Neuron (in vitro differentiated cells): ENCODE data around the gene NOS3.

Experiments
- H2AFZ ChIP-seq: one replicate; pipeline ENCODE4 v1.6.1; 2013; ENCODE audit warnings: low read depth, mild to moderate bottlenecking, inconsistent platforms, low read length, moderate library complexity
- H3K27me3 ChIP-seq: one replicate; pipeline ENCODE4 v1.6.1; 2013; ENCODE audit warnings: low read length; ENCODE audit not compliant: insufficient read depth
- H3K36me3 ChIP-seq: one replicate; pipeline ENCODE4 v1.6.1; 2013; ENCODE audit warnings: low read length; ENCODE audit not compliant: insufficient read depth
- H3K4me1 ChIP-seq: one replicate; pipeline ENCODE4 v1.6.1; 2013; ENCODE audit warnings: low read length; ENCODE audit not compliant: insufficient read depth
- H3K4me3 ChIP-seq: 2 replicates; pipeline ENCODE4 v1.5.1; 2013; ENCODE audit warnings: mild to moderate bottlenecking, low read length, moderate library complexity
- H3K9me3 ChIP-seq: one replicate; pipeline ENCODE4 v1.6.1; 2013; ENCODE audit warnings: low read length

Gene NOS3

GRCh38 chr7:150997817-150998216, 7.0 kb downstream of the NOS3 start:
- Histone ChIP-seq H3K4me1 (peaks cover 28% of the 10 kb centered on the region), H3K36me3 (no peaks in the 10 kb centered on the region), H3K9me3 (no peaks in the 10 kb centered on the region), H3K4me3 (no peak overlapping the region), H2AFZ (no peak overlapping the region), H3K27me3 (no peaks in the 10 kb centered on the region)

- no peaks in the 10 kb centered on the region for H3K36me3 ChIP-seq
- H3K4me1 ChIP-seq, result peaks cover 23% of the 10 kb centered on the region
- H3K4me3 ChIP-seq, result no peak overlapping the region
- no peak overlapping the region for H2AFZ ChIP-seq
- no peaks in the 10 kb centered on the region for H3K27me3 ChIP-seq
- H3K9me3 ChIP-seq, result no peaks in the 10 kb centered on the region
Observed at GRCh38 chr7:150998341-150998740, 7.5 kb downstream of the NOS3 start.

GRCh38 chr7:150999001-150999400, 8.2 kb downstream of the NOS3 start:
- H3K9me3 ChIP-seq, result no peaks in the 10 kb centered on the region
- H3K27me3 ChIP-seq, result no peaks in the 10 kb centered on the region
- H3K4me3 ChIP-seq, result no peak overlapping the region
- no peaks in the 10 kb centered on the region for H3K36me3 ChIP-seq
- H2AFZ ChIP-seq, result no peak overlapping the region
- peaks cover 16% of the 10 kb centered on the region for H3K4me1 ChIP-seq

DNA sequence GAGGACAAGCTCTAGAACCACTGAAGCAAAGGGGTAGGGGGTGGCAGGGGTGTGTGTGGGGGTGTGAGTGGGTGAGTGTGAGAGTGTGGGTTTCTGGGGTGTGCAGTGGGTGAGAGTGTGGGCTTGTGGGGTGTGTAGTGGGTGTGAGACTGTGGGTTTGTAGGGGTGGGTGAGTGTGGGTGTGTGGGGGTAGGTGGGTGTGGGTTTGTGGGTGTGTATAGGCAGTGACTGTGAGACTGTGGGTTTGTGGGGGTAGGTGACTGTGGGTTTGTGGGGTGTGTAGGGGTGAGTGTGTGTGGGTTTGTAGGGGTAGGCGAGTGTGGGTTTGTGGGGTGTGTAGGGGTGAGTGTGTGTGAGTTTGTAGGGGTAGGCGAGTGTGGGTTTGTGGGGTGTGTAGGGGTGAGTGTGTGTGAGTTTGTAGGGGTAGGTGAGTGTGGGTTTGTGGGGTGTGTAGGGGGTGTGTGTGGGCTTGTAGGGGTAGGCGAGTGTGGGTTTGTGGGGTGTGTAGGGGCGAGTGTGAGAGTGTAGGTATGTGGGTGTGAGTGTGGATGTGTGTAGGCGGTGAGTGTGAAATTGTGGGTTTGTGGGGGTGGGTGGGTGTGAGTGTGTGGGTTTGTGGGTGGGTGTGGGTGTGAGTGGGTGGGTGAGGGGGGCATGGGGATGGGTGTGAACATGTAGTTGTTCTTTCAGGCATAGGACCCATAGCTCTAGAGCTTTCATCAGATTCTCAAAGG, 8.8 kb downstream of the NOS3 start:
- no peak overlapping the region for H2AFZ ChIP-seq
- H3K4me3 ChIP-seq, result no peak overlapping the region
- no peaks in the 10 kb centered on the region for H3K27me3 ChIP-seq
- no peaks in the 10 kb centered on the region for H3K9me3 ChIP-seq
- no peaks in the 10 kb centered on the region for H3K36me3 ChIP-seq
- H3K4me1 ChIP-seq, result peaks cover 10% of the 10 kb centered on the region

DNA sequence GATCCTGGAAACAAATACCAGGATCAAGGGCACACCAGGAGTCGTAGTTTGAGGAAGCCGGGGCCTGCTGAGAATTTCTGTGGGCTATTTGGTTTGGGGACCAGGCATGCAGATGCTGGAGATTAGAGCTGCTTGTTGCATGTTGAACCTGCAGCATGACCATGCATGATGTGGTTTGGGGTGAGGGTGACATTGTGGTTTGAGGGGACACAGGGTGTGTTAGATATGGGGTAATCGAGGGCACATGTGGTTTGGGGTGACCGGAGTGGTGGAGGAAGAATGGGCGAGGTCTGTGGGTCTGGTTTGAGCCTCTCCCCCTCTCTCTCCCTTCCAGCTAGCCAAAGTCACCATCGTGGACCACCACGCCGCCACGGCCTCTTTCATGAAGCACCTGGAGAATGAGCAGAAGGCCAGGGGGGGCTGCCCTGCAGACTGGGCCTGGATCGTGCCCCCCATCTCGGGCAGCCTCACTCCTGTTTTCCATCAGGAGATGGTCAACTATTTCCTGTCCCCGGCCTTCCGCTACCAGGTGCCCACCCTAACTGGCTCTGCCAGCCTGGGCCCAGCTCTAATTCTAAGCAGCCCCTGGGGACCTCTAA, 10.2 kb downstream of the NOS3 start:
- Histone ChIP-seq H3K9me3 (no peaks in the 10 kb centered on the region), H3K4me3 (no peak overlapping the region), H3K36me3 (no peaks in the 10 kb centered on the region), H3K27me3 (no peaks in the 10 kb centered on the region), H3K4me1 (peaks cover 5% of the 10 kb centered on the region), H2AFZ (no peak overlapping the region)

DNA sequence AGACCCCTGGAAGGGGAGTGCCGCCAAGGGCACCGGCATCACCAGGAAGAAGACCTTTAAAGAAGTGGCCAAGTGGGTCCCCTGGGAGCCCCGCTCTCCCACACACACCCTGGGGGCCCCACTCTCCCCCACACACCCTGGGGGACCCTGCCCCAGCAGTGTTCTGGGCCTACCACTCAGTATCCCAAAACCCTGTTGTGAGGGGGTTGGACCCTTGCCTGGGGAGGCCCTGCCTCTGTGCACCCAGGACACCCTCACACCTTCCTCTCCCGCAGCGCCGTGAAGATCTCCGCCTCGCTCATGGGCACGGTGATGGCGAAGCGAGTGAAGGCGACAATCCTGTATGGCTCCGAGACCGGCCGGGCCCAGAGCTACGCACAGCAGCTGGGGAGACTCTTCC, 10.7 kb downstream of the NOS3 start:
- Histone ChIP-seq H3K4me3 (no peak overlapping the region), H3K9me3 (no peaks in the 10 kb centered on the region), H2AFZ (no peak overlapping the region), H3K4me1 (peaks cover 2% of the 10 kb centered on the region), H3K36me3 (no peaks in the 10 kb centered on the region), H3K27me3 (no peaks in the 10 kb centered on the region)

DNA sequence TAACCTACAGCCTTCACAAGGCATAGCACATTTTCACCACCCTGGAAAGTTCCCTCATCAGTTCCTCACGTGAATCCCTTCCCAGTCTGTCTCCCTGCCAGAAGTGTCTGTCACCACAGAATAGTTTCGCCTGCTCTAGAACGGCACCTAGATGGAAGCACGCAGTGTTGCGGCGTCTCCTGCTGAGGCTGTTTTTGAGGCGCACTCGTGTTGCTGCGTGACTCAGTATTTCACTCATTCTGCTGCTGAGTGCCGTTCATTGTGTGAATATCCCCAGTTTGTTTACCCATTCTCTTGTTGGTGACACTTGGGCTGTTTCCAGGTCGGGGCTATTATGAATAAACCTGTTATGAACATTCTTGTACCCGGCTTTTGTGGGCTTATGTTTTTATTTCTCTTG, 12.8 kb downstream of the NOS3 start:
- no peak overlapping the region for H3K4me3 ChIP-seq
- no peaks in the 10 kb centered on the region for H3K9me3 ChIP-seq
- H3K36me3 ChIP-seq, result no peaks in the 10 kb centered on the region

DNA sequence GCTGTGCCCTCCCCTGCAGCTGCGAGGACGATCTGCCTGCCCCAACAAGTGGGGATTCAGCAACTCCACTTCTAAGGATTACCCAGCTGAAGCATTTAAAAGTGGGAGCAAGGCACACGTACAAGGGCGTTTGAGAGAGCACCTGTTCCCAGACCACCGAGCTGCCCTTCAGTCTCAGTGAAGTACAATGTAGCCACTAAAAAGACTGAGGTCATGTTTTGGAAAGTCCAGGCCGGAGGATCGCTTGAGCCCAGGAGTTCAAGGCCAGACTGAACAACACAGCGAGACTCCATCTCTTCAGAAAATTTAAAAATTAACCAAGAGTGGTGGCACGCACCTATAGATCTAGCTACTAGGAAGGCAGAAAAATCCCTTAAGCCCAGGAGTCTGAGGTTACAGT, 14.7 kb downstream of the NOS3 start:
- H2AFZ ChIP-seq, result no peak overlapping the region
- H3K4me3 ChIP-seq, result no peak overlapping the region
- H3K4me1 ChIP-seq, result peaks cover 8% of the 10 kb centered on the region
- H3K9me3 ChIP-seq, result no peaks in the 10 kb centered on the region
- H3K36me3 ChIP-seq, result no peaks in the 10 kb centered on the region
- H3K27me3 ChIP-seq, result no peaks in the 10 kb centered on the region

More for the DNA sequence above, 12.8 kb downstream of the NOS3 start:
- Histone ChIP-seq H3K4me1 (no peaks in the 10 kb centered on the region), H3K27me3 (no peaks in the 10 kb centered on the region), H2AFZ (no peak overlapping the region)

DNA sequence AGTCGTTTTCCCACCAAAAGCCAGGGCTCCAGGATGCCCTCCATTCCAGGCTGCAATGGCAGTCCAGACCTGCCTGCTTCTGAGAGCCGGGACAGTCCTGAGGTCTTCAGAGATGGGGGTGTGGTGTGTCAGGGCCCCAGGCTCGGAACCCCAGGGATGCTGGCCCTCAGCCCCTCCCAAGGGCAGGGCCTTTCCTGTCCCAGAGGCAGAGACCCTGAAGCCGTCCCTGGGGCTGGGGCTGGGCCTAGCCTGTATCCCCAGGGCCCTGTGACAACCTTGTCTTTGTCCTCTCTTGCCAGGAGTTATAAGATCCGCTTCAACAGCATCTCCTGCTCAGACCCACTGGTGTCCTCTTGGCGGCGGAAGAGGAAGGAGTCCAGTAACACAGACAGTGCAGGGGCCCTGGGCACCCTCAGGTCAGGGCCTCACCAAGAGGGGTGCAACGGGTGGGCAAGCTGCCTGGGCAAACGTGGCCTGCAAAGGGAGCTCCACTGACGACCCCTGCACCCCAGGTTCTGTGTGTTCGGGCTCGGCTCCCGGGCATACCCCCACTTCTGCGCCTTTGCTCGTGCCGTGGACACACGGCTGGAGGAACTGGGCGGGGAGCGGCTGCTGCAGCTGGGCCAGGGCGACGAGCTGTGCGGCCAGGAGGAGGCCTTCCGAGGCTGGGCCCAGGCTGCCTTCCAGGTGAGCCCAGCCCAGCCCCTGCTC, 15.9 kb downstream of the NOS3 start:
- Histone ChIP-seq H3K27me3 (no peaks in the 10 kb centered on the region), H2AFZ (no peak overlapping the region), H3K36me3 (no peaks in the 10 kb centered on the region), H3K9me3 (no peaks in the 10 kb centered on the region), H3K4me1 (peaks cover 8% of the 10 kb centered on the region), H3K4me3 (no peak overlapping the region)

DNA sequence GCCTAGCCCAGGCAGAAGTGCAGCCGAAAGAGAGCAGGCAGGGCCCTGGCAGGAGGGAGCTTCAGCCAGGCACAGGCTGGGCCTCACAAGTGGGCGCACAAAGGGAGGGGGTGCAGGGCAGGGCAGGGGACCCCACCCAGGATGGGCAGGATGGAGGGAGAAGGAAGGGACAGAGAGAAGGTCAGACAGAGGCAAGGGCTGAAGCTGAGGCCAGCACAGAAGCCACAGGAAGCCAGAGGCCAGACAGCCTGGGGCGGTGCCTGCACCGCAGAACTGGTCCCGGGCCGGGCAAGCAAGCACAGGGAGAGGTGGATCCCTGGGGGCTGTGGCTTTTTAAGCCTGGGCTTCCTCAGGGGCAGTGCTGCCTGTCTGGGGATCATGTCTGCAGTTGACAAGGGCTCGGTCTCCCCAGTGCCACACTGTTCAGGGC, 16.7 kb downstream of the NOS3 start:
- Histone ChIP-seq H2AFZ (no peak overlapping the region), H3K4me3 (no peak overlapping the region)

GRCh38 chr7:151008143-151008510, 17.3 kb downstream of the NOS3 start:
- no peaks in the 10 kb centered on the region for H3K36me3 ChIP-seq
- no peak overlapping the region for H3K4me3 ChIP-seq
- peaks cover 8% of the 10 kb centered on the region for H3K4me1 ChIP-seq
- no peak overlapping the region for H2AFZ ChIP-seq
- H3K27me3 ChIP-seq, result no peaks in the 10 kb centered on the region
- H3K9me3 ChIP-seq, result no peaks in the 10 kb centered on the region

More for the DNA sequence above, 16.7 kb downstream of the NOS3 start:
- H3K36me3 ChIP-seq, result no peaks in the 10 kb centered on the region
- peaks cover 8% of the 10 kb centered on the region for H3K4me1 ChIP-seq
- no peaks in the 10 kb centered on the region for H3K9me3 ChIP-seq
- no peaks in the 10 kb centered on the region for H3K27me3 ChIP-seq

DNA sequence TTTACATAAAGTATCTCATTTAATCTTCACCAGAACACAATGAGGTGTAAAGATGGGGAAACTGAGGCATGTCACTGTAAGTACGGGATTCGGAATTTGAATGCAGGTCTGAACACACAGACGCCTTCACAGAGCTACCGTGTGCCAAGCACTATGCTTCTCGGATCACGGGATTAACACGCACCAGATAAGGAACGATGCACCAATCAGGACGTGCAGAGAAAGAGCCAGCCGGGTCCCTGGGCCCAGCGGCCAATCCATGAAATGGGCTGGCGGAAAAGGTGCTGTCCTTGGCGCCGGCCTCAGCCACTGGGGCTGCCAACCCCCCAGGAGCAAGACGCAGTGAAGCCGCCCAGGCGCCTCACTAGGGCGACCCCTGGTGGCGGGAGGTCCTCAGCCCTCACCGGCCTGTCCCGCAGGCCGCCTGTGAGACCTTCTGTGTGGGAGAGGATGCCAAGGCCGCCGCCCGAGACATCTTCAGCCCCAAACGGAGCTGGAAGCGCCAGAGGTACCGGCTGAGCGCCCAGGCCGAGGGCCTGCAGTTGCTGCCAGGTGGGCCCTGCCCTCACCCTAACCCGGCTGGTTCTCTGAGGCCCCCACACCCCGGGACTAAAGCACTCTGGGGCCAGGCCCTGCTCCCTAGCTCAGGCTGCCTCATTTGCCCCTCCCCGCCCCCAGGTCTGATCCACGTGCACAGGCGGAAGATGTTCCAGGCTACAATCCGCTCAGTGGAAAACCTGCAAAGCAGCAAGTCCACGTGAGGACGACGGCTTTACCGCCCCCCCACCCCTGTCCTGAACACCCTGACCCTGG, 17.9 kb downstream of the NOS3 start:
- no peak overlapping the region for H3K4me3 ChIP-seq
- H3K27me3 ChIP-seq, result no peaks in the 10 kb centered on the region
- no peaks in the 10 kb centered on the region for H3K9me3 ChIP-seq
- H3K36me3 ChIP-seq, result no peaks in the 10 kb centered on the region
- no peak overlapping the region for H2AFZ ChIP-seq
- H3K4me1 ChIP-seq, result peaks cover 8% of the 10 kb centered on the region
